Activated naive CD4-positive, alpha-beta T cell treated with anti-CD3 and anti-CD28 coated beads for 36 hours (primary cell): ENCODE results near the gene SYPL2. TPM values are rescaled to one million over a fixed set of nuclear protein-coding genes. Genes with fewer than 3 reads are reported as not detected.
A peak's percentile ranks its signal among the peaks of the same experiment; 100 is the strongest.

ENCODE experiments used
- CTCF ChIA-PET: fragments of 350-600 bp; sonication (Branson Sonifier 250); formaldehyde crosslinking; loops from one replicate; lab custom pipeline; 2021; ENCODE audit warnings: antibody characterized with exemption; lab: Charles Lee
- DNase-seq: peaks from one replicate; pipeline ENCODE4 v3.0.0-alpha.2; 2020
- H3K27ac Mint-ChIP-seq: one replicate; pipeline ENCODE4 v1.8.0; 2021; ENCODE audit warnings: mild to moderate bottlenecking, mixed read lengths
- H3K27me3 Mint-ChIP-seq: one replicate; pipeline ENCODE4 v1.8.0; 2021; ENCODE audit warnings: low read depth, mixed read lengths
- H3K36me3 Mint-ChIP-seq: one replicate; pipeline ENCODE4 v1.8.0; 2021; ENCODE audit warnings: low read depth, mixed read lengths
- H3K4me1 Mint-ChIP-seq: one replicate; pipeline ENCODE4 v1.8.0; 2021; ENCODE audit warnings: low read depth, mixed read lengths
- H3K4me3 Mint-ChIP-seq: one replicate; pipeline ENCODE4 v1.8.0; 2021; ENCODE audit warnings: mild to moderate bottlenecking, moderate library complexity, mixed read lengths
- H3K9me3 Mint-ChIP-seq: one replicate; pipeline ENCODE4 v1.8.0; 2021; ENCODE audit warnings: mixed read lengths
- intact Hi-C: fragments of 100-400 bp; cut with micrococcal nuclease; formaldehyde crosslinking; loops from one replicate; pipeline ENCODE4 v1.15.1; 2023
- total RNA-seq, 2 experiments: library from RNA; stranded (reverse); gene quantifications; one replicate each; pipeline ENCODE4 v1.2.3, GENCODE V29; 2021

Gene SYPL2
- total RNA-seq = under 1 TPM in 1 of 2 experiments, not detected in 1; 0.05 TPM

DNA sequence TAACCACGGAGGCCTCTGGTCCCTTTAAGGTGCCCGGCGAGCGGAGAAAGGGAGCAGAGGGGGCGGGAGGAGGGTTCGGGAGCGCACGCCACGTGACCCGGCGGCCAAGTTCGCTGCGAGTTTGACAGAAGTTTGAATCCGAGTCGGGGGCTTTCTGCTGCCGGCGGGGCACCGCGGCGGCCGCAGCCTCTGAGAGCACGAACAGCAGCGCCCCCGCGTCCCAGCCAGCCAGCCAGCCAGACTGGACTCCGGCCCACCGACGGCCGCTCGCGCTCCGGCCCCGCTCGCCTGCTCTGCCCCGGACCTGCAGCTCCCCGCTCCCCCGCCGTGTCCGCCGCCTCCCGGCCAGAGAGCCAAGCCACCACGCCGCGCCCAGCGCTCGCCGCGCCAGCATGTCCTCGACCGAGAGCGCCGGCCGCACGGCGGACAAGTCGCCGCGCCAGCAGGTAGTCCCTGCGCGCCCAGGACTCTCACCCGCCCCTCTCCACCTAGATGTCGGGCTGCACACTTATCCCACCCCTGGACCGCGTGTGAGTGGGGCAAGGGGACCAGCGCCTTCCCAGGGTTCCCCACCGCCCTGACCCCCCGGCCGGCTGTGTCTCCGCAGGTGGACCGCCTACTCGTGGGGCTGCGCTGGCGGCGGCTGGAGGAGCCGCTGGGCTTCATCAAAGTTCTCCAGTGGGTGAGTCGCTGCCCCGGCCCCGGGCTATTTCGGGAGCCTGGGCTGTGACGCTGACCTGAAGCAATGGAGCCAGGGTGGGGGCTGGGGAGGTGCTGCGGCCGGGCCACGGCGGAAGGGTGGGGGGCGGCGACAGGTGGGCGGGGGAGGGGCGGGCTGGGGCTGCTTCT lies at the start of gene SYPL2:
Gene SYPL2 (plus strand): TSS at position 95 of the 849 bp plus-strand sequence. CDS start 298 bp downstream, at position 393.
- peaks cover 56% of the 10 kb centered on the region for H3K27me3 Mint-ChIP-seq
- intact Hi-C loops = loop anchor here (2.0 to 5.0 kb wide), 2 partner anchors 16 to 39 kb away; partner anchors contain the start of genes ATXN7L2 and PSMA5
- peak within 1 kb of the TSS; percentile 53 for H3K4me3 Mint-ChIP-seq
- H3K27ac Mint-ChIP-seq = no peak within 1 kb of the TSS
- H3K9me3 Mint-ChIP-seq = no peaks in the 10 kb centered on the region
- peak; percentile 20 for DNase-seq
- peaks cover 11% of the 10 kb centered on the region for H3K4me1 Mint-ChIP-seq
- CTCF ChIA-PET = interaction anchor here (1.2 kb wide), 1 partner anchor 33 kb away, joined by 3 read pairs; no protein-coding TSS in a partner anchor
- H3K36me3 Mint-ChIP-seq = no peaks in the 10 kb centered on the region

DNA sequence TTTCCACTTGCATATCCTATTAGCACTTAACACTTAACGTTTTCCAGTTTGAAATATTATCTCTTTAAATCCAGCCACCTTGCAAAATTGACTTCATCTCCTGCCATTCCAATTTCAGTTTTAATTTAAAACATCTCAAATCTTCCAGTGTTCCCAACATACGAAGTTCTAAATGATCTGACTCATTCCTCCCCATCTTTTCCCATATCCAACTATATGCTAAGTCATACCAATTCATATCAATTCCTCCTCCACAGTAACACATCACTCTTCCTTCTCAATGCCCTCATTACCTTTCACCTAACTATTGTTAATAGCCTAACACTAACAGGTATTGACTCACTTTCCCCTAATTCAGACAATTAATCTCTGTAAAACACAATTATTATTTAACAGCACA lies 42.8 kb upstream of the SYPL2 start:
- Mint-ChIP-seq H3K4me3 (peak overlapping the region; percentile 5), H3K36me3 (peaks cover 34% of the 10 kb centered on the region), H3K9me3 (no peaks in the 10 kb centered on the region), H3K27ac (peak overlapping the region; percentile 97), H3K27me3 (no peaks in the 10 kb centered on the region), H3K4me1 (peaks cover 43% of the 10 kb centered on the region)
- DNase-seq = no peak
- CTCF ChIA-PET = interaction anchor here (0.7 to 0.9 kb wide), 2 partner anchors 108 to 123 kb away, joined by 3 to 5 read pairs; no protein-coding TSS in a partner anchor
- intact Hi-C loops = loop anchor here (10.0 kb wide), 1 partner anchor 561 kb away; the partner anchor contains the start of gene AHCYL1

DNA sequence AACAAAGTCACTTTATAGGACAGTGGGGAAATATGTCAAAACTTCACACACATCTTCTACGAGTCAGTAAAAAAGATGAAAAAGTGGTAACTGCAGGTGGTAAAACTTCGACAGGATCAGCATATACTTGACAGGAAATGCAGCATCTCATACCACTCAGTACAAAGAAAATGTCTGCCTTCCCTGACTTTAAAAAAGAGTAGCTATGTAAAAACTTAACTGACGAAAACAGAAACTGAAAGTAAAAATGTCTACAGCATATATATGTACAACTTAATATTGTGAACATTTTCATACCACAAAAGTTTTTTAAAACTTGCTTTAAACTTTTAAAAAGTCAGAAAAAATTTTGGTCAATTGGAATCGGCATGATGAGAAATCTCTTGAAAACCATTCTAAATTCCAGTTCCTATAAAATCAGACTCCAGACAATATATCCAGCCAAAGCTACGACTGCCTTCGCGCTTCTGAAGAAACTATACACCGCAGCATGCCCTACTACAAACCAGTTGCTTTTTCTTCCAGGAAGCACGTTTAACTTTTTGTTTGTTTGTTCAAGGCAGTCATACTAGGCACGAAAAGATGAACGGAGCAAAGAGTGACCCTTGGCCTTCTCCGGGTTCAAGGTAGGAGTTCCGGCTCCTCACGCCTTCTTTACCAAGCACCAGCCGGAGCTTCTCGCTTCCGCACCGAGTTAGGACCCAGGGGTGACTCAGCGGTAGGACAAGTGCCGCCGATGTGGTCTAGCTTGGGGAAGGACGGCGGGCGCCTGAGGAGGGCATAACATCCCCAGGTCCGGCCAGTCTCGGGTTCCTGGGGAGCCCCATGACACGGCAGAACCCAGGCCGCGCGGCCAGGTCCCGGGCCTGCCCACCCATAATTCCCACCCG lies 40.7 kb upstream of the SYPL2 start:
- peaks cover 36% of the 10 kb centered on the region for H3K4me1 Mint-ChIP-seq
- peaks cover 25% of the 10 kb centered on the region for H3K36me3 Mint-ChIP-seq
- CTCF ChIA-PET = interaction anchor here (0.8 to 4.2 kb wide), 8 partner anchors 20 to 161 kb away, joined by 3 to 34 read pairs (median 3); partner anchors contain the start of genes AMIGO1 and SORT1
- no peaks in the 10 kb centered on the region for H3K27me3 Mint-ChIP-seq
- H3K27ac Mint-ChIP-seq = peak overlapping the region; percentile 97
- peak; percentile 69 for DNase-seq
- H3K4me3 Mint-ChIP-seq = peak overlapping the region; percentile 94
- no peaks in the 10 kb centered on the region for H3K9me3 Mint-ChIP-seq
- intact Hi-C loops = loop anchor here (1.0 to 10.0 kb wide), 13 partner anchors 42 to 733 kb away; partner anchors contain the start of genes AHCYL1, ATXN7L2, CLCC1 and GNAI3

DNA sequence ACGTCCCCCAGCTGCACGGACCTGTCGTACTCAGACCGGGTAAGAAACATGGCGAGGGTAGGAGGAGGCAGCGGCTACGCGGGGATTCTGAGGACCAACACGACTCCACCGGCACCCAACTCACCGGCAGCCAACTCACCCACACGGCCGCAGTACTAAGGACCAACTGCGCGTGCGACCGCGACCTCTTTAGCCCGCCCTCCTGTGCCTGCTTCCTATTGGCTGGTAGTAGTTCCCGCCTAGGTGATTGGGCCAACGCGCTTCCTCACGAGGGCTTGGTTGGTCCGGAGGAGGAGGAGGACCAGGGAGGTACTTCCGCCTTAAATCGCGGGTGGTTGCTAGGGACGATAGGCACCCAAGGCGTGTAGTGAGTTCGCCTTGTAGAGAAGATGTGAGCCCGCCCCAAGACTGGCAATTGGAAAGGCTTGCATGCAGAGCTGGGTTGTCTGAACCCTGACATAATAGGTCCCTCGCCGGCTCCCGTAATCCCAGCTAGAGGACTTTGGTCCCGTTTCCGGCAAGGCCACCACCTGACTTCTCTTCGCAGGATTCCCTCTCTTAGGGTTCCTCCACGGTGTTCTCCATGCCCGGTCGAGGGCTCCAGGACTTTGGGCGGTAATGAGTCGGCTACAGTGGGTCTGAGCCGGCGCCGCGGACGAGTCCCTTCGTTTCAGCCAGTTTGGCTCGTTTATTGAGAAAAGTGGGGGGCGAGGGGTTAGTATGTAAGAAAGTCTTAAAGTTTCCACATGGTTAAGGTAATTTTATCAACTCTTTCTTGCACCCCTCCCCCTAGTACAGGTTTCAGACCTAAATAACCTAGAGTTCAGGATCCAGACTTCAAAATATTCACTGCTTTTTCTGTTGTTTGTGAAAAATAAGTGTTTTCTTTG lies 39.8 kb upstream of the SYPL2 start, which contains the start of gene PSMA5:
Gene PSMA5 (minus strand): TSS at position 168 of the 890 bp plus-strand sequence. CDS start 118 bp downstream, at position 50.
- Mint-ChIP-seq H3K27me3 (no peaks in the 10 kb centered on the region), H3K36me3 (peaks cover 25% of the 10 kb centered on the region), H3K4me3 (peak within 1 kb of the TSS; percentile 94), H3K9me3 (no peaks in the 10 kb centered on the region), H3K27ac (peak within 1 kb of the TSS; percentile 97), H3K4me1 (peaks cover 33% of the 10 kb centered on the region)
- CTCF ChIA-PET = interaction anchor here (0.6 to 4.2 kb wide), 9 partner anchors 21 to 214 kb away, joined by 3 to 34 read pairs (median 3); partner anchors contain the start of genes AMIGO1, ATXN7L2, CYB561D1 and SORT1
- intact Hi-C loops = loop anchor here (1.0 to 10.0 kb wide), 12 partner anchors 41 to 608 kb away; partner anchors contain the start of genes AHCYL1, ATXN7L2, CLCC1 and GNAI3
- DNase-seq = peak; percentile 98

DNA sequence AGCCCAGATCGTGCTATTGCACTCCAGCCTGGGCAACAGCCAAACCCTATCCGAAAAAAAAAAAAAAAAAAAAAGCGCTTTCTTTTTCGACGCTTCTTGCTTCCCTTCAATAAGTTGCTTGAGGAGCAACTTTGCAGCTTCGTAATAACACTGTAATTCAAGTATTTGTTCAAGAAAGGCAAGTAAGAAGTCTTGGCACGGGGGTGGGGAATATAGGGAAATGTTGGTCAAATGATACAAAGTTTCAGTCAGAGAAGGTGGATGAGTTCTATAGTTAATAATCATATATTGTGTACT lies 39.2 kb upstream of the SYPL2 start:
- H3K27me3 Mint-ChIP-seq = no peaks in the 10 kb centered on the region
- H3K4me1 Mint-ChIP-seq = peaks cover 30% of the 10 kb centered on the region
- intact Hi-C loops = loop anchor here (2.0 to 10.0 kb wide), 3 partner anchors 40 to 558 kb away; partner anchors contain the start of genes AHCYL1, SYPL2 and TMEM167B
- peak overlapping the region; percentile 94 for H3K4me3 Mint-ChIP-seq
- peak overlapping the region; percentile 97 for H3K27ac Mint-ChIP-seq
- H3K9me3 Mint-ChIP-seq = no peaks in the 10 kb centered on the region
- DNase-seq = no peak
- CTCF ChIA-PET = interaction anchor here (0.6 to 4.2 kb wide), 4 partner anchors 57 to 213 kb away, joined by 3 to 34 read pairs (median 5); partner anchors contain the start of genes ATXN7L2 and CYB561D1
- H3K36me3 Mint-ChIP-seq = peaks cover 23% of the 10 kb centered on the region

- intact Hi-C loops = no loop called here
- no peak for DNase-seq
- Mint-ChIP-seq H3K27me3 (peaks cover 4% of the 10 kb centered on the region), H3K4me1 (peaks cover 1% of the 10 kb centered on the region), H3K36me3 (no peaks in the 10 kb centered on the region), H3K9me3 (no peaks in the 10 kb centered on the region), H3K27ac (no peak overlapping the region), H3K4me3 (no peak overlapping the region)
- CTCF ChIA-PET = no interaction called here
Observed at GRCh38 chr1:109432336-109432735, 34.0 kb upstream of the SYPL2 start.

DNA sequence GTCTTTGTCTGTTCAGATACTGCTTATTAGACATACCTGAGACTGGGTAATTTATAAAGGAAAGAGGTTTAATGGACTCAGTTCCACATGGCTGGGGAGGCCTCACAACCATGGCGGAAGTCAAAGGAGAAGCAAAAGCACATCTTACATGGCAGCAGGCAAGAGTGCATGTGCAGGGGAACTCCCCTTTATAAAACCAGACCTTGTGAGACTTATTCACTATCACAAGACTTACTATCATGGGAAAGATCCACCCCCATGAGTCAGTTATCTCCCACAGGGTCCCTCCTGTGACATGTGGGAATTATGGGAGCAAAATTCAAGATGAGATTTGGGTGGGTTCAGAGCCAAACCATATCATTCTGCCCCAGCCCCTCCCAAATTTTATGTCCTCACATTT lies 33.0 kb upstream of the SYPL2 start:
- H3K27me3 Mint-ChIP-seq = peaks cover 4% of the 10 kb centered on the region
- no peak for DNase-seq
- no peaks in the 10 kb centered on the region for H3K4me1 Mint-ChIP-seq
- CTCF ChIA-PET = no interaction called here
- intact Hi-C loops = no loop called here
- H3K27ac Mint-ChIP-seq = no peak overlapping the region
- H3K36me3 Mint-ChIP-seq = no peaks in the 10 kb centered on the region
- H3K4me3 Mint-ChIP-seq = no peak overlapping the region
- no peaks in the 10 kb centered on the region for H3K9me3 Mint-ChIP-seq

GRCh38 chr1:109434484-109434883 lies 31.9 kb upstream of the SYPL2 start:
- no peak overlapping the region for H3K4me3 Mint-ChIP-seq
- no peaks in the 10 kb centered on the region for H3K36me3 Mint-ChIP-seq
- no peak for DNase-seq
- H3K27ac Mint-ChIP-seq = no peak overlapping the region
- intact Hi-C loops = no loop called here
- H3K4me1 Mint-ChIP-seq = no peaks in the 10 kb centered on the region
- peaks cover 4% of the 10 kb centered on the region for H3K27me3 Mint-ChIP-seq
- no peaks in the 10 kb centered on the region for H3K9me3 Mint-ChIP-seq
- CTCF ChIA-PET = no interaction called here

DNA sequence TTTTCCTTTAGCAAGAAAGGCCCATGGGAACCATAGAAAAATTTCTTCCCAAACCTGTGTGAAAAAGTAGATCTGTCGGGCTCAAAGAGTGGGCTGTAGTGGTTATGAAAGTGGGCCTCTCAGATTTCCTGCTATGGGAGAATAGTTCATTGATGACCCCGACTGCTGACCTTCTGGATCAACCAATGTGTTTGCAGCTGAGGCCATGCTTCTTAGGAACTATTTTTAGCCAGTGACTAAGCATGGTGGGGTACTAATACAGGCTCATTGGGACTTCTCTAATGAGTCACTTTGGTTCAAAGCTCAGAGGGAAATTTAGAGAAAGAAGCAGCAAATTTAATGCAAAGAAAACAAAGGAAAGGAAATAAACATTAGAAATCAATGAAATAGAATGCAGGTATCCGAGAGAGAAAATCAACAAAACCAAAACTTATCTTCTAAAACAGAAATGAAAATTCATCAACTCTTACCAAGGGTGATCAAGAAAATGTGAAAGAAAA lies 27.5 kb upstream of the SYPL2 start:
- Mint-ChIP-seq H3K27ac (no peak overlapping the region), H3K4me1 (no peaks in the 10 kb centered on the region), H3K27me3 (peaks cover 4% of the 10 kb centered on the region), H3K9me3 (no peaks in the 10 kb centered on the region), H3K36me3 (no peaks in the 10 kb centered on the region), H3K4me3 (no peak overlapping the region)
- CTCF ChIA-PET = no interaction called here
- DNase-seq = no peak
- intact Hi-C loops = no loop called here

- Mint-ChIP-seq H3K9me3 (no peaks in the 10 kb centered on the region), H3K36me3 (no peaks in the 10 kb centered on the region), H3K27me3 (peaks cover 8% of the 10 kb centered on the region), H3K4me3 (no peak overlapping the region), H3K27ac (no peak overlapping the region), H3K4me1 (no peaks in the 10 kb centered on the region)
- intact Hi-C loops = no loop called here
- DNase-seq = no peak
- CTCF ChIA-PET = no interaction called here
Observed at GRCh38 chr1:109441069-109441468, 25.3 kb upstream of the SYPL2 start.

GRCh38 chr1:109443476-109443875 lies 22.9 kb upstream of the SYPL2 start:
- Mint-ChIP-seq H3K27ac (no peak overlapping the region), H3K4me1 (no peaks in the 10 kb centered on the region), H3K27me3 (peaks cover 13% of the 10 kb centered on the region), H3K36me3 (no peaks in the 10 kb centered on the region), H3K4me3 (no peak overlapping the region), H3K9me3 (no peaks in the 10 kb centered on the region)
- CTCF ChIA-PET = interaction anchor here (0.8 kb wide), 1 partner anchor 14 kb away, joined by 3 read pairs; no protein-coding TSS in a partner anchor
- no peak for DNase-seq
- intact Hi-C loops = no loop called here
